ENCODE measurements around the gene SERTAD2.

The SERTAD2 gene

GRCh38 chr2:64627860-64628841 lies 25.6 kb downstream of the SERTAD2 start:
- DNase-seq = no peak

- DNase-seq = no peak
Measured at GRCh38 chr2:64626963-64627760, 26.6 kb downstream of the SERTAD2 start.

DNA sequence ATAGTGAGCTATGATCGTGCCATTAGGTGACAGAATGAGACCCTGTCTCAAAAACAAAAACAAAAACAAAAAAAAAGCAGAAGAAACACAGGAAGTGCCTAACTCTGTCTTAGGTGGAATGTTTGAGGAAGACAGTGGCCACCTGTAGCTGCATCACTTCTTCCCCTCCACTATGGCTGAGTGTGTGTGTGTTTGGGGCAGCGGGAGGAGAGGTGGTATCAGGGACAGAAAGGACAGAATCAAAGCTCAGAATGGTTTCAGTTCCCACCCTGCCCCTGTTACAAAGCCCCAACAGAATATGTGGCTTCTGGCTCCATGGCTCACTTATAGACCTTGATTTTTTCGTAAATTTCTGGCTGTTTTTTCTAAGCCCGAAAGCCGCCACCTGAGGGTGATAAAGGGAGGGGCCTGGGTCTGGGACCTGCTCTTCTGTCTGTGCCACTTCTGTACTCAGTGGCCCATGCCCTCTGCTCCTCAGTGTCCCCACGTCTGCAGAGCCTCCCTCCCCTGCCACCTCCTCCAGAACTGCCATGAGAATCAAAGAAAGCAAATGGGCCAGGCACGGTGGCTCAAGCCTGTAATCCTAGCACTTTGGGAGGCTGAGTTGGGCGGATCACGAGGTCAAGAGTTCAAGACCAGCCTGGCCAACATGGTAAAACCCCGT lies 27.4 kb downstream of the SERTAD2 start:
- DNase-seq = no peak

DNA sequence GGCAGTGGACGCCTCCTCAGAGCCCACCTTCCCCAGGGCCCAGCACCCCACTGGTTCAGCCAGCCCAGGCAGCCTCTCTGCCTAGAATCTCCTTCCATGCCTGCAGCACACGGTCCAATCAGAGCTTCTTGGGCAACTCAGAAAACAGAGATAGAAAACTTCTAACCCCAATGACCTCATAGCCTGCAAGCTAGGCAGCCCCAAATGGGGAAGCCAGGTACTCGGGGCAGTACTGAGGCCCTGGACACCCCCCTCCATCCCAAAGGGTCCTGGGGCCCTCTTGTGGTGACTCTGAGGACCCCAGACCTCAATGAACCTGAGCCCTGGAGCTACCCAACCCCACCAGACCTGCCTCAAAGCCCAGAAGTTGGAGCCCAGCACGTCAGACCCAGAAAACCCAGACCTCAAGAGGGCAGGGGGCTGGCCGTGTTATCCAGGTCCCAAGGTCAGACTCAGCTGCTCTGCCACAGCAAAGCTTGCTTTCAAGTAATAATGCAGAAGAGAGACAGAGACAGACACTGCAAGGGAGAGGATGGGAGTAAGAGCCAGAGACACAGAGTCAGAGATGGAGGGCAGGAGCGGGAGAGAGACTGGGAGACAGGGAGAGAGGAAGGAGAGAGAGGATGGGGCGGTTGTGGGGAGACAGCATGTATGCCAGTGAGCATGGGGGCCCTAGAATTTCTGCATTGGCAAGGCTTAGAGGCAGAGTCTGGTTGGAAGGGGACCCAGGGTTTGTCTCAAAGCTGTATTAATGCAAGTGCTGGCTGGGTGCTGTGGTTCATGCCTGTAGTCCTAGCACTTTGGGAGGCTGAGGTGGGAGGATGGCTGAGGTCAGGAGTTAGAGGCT lies 28.2 kb downstream of the SERTAD2 start:
- no peak for DNase-seq

GRCh38 chr2:64624862-64625261 lies 28.9 kb downstream of the SERTAD2 start:
- no peak for DNase-seq

- DNase-seq = no peak
Measured at GRCh38 chr2:64624108-64624610, 29.6 kb downstream of the SERTAD2 start.

DNA sequence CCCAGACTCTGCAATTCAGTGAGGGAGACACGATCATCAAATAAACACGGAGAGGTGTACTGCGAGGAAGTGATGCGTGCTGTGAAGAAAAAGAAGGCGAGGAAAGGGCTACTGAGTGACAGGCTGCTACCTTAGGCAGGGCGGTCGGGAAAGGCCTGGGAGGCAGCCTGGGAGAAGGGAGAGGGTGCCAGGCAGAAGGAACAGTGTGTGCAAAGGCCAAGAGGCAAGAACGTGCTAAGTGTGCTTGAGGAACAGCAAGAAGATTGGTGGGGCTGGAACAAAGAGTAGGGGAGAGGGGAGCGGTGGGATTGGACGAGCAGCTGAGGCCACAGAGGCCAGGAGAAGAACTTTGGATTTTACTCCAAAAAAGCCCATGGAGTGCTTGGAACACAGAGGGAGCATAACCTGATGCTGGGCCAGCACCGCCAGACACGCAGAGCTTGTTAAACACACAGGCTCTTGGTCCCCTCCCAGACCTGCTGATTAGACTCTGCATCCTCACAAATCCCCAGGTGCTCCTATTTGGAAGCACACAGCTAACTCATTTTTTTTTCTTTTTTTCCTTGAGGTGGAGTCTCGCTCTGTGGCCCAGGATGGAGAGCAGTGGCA lies 30.4 kb downstream of the SERTAD2 start:
- DNase-seq = no peak

GRCh38 chr2:64622443-64623241 lies 31.1 kb downstream of the SERTAD2 start:
- no peak for DNase-seq

- no peak for DNase-seq
Measured at GRCh38 chr2:64620661-64621060, 33.1 kb downstream of the SERTAD2 start.

DNA sequence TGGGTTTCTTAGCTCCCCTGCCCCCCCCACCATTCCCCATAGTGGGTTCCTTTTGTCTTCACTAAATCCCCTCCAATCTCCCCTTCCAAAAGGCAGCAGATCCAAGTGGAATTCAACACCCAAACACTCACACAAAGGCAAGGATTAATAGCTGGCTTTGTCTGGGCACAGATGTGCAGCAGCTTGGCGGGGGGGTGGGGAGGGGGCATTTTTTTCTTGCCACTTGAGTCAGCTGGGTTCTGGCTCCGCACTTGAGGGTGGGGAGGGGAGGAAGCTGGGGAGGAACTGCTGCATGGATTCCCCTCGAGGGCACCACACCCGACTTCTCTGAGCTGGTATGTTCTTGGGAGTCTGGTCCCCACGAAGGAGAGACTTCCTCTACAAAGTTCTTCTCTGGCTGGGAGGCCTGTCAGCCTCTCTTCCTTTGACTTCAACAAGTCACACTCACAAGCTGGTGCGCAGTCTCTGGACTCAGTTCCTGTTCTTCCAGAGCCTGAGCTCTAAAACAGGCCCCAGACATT lies 36.0 kb downstream of the SERTAD2 start:
- no peak for DNase-seq

DNA sequence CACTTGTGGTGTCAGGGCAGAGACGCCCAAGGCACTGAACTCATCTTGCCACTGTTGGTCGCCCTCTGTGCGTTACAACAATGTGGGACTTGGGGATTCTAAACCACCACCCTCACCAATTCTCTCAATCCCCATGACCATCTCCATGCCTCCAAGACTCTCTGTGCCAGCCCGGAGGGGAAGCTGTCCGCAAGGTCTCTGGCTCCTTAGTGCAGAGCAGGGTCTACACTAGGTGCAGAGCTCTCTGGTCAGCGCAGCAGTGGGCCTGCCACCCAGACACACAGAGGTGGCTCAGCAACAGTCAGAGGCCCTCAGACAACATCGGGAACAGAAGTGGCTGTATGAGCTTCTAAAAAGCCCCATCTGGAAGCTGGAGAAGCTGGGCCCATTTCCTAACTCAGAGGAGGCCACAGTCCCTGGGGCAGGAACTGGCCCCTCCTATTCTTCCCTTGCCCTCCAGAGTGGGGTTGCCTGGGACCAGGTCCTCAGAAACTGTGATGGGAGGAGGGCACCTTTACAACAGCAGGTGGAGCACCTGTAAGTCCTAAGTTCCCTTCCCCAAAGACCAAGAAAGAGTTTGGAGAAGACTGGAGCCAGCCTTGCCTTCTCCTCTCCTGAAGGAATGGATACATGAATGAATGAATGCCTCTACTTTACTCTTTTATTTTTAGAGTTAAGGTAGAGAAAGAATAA lies 37.7 kb downstream of the SERTAD2 start:
- no peak for DNase-seq

GRCh38 chr2:64615192-64615763 lies 38.4 kb downstream of the SERTAD2 start:
- no peak for DNase-seq

DNA sequence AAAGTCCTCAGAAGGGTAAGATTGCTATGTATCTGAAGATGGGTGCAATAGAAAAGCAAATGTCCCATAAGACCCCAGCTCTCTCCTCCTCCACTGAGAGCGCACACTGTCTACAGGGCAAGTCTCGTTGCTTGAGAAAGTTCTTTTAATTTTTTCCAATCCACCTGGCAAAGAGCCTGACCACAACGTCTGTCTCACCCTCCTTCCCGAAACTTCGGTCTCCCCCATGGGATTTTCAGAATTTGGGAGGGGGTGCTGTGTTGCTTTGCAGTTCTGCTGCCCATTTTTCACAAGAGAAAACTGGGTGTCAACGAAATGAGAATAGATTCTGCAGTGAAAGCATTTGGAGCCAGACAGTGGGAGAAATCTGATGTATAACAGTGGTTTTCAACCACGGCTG lies 40.4 kb downstream of the SERTAD2 start:
- no peak for DNase-seq

DNA sequence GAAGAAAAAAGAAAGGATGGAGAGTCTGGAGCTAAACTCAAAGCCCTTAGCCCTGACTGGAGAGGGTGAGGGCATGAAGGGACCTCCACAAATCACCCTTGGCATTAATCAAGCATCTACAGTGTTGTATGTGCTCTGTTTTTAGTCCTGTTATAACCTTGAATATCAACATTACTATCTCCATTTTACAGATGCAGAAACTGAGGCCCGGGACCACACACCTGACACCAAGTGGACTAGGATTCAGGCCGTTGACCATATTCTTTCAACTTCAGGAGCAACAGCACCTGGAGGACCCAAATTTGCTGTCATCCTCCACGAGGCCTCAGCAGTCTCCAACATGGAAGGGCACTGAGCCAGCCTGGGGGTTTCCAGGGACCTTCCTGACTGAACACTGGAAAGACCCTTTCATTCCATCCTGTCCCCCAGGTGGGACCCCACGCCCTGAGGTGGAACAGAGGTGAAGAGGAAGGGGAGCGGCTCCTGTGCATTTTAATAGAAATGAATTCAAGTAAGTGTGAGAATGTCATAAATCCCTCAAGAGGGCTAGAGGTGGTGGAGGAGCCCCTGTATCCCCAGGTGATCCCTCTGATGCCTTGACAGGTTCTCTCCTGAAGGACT lies 41.0 kb downstream of the SERTAD2 start:
- no peak for DNase-seq

GRCh38 chr2:64610316-64610855 lies 43.3 kb downstream of the SERTAD2 start:
- DNase-seq = no peak

- no peak for DNase-seq
Measured at GRCh38 chr2:64609942-64610281, 43.8 kb downstream of the SERTAD2 start.

DNA sequence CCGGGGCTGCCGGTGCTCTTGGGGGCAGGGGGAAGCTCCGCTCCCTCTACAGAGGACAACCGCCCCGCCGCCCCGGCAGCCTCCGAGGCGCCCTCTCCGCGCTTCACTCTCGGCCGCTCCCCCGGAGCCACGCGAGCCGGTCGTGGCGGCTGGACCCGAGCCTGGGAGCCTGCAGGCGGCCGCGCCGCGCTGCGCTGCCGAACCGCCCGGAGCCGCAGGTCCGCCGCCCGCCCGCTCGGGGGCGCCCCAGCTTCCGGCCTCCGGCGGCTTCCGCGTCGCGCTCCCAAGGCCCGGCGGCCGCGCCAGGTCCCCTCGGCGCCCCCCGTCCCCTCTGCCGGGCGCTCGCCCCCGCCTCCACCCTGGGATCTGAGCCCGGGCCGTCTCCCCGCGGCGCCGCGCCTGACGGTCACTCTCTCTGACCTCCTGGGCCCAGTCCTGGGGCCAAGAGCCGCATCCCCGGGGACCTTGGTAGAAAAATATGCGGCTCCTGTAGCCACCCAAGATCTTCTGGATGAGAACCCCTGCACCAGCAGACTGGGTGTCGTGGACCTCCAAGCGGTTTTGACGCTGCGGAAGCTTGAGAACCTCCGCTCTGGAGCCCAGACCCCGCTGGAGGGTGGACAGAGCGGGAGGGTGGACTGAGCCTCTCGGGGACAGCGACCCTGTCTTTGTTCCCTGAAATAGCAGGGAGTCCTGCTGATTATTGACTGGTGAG lies 44.3 kb downstream of the SERTAD2 start:
- peak; percentile 76 for DNase-seq

DNA sequence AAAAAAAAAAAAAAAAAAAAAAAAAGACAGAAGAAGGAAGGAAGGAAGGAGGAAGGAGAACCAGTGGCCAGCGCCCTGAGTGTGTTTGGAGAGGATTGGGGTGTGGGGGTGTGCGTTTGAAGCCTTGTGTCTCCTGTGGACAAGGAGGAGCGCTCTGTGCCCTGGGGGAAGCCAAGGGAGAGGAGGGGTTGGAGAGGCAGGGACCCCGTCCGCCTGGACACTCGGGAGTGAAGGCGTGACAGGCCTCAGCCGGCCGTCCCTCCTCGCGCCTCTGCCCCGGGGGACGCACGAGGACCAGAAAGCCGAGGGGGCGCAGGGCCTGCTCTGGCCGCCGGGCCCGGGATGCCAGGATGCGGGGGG lies 44.9 kb downstream of the SERTAD2 start:
- no peak for DNase-seq

Data from CD4-positive, alpha-beta T cell treated with Interleukin-12 subunit alpha and Interleukin-12 subunit beta, for 1 hour (primary cell).